ENCODE results near the gene TFDP2. TPM values are rescaled to one million over a fixed set of nuclear protein-coding genes. Genes with fewer than 3 reads are reported as not detected.

The TFDP2 gene
- total and polyA plus RNA-seq, 10 of the 15 experiments (the other 5 are each of a cell fraction or from before 2014, with no cell fraction given): 28.3 to 100 (median 49.7) TPM

- no peak for FAIRE-seq
- no peaks in the 10 kb centered on the region for H3K79me2 ChIP-seq (ENCODE audit: control insufficient read depth, insufficient read depth, low read length)
- CTCF ChIA-PET: no interaction called here
- no peak for DNase-seq (ENCODE audit: low read depth, low spot score)
- no peak for ATAC-seq
- no peaks in the 10 kb centered on the region for H3K4me1 ChIP-seq (ENCODE audit: control insufficient read depth, insufficient read depth, low read length)
- H2AFZ ChIP-seq (ENCODE audit: control insufficient read depth, low read depth, low read length): no peak overlapping the region
- RAD21 ChIA-PET (ENCODE audit: unreplicated experiment): no interaction called here
- no peak overlapping the region for H3K9ac ChIP-seq (ENCODE audit: control insufficient read depth, insufficient read depth, low read length)
- no peaks in the 10 kb centered on the region for H3K27me3 ChIP-seq (replicated peaks in 1 of 2; ENCODE audit: control insufficient read depth in 2 of 2, insufficient read depth in 2 of 2, low read length in 1 of 2)
- BruUV-seq (replicated peaks): no TSS peak
- POLR2A ChIA-PET: no interaction called here
- in situ Hi-C loops (cut with MboI) (no loop called here), intact Hi-C loops (cut with micrococcal nuclease; ENCODE audit: unreplicated experiment) (no loop called here)
- no peak overlapping the region for H3K4me3 ChIP-seq
- H4K20me1 ChIP-seq (ENCODE audit: control insufficient read depth, insufficient read depth): no peaks in the 10 kb centered on the region
- TF ChIP-seq PAX8 (IDR thresholded peaks at IDR 0.05) (no peak), EED (IDR thresholded peaks at IDR 0.05; ENCODE audit: low read depth) (no peak), POLR2AphosphoS2 (IDR thresholded peaks at IDR 0.05; ENCODE audit: low read depth, low read length) (no peak), TBL1XR1 (IDR thresholded peaks at IDR 0.05; ENCODE audit: low read depth, low read length) (no peak), SMAD1 (IDR thresholded peaks at IDR 0.05; ENCODE audit: low read depth, partially characterized antibody) (no peak), ATF2 (IDR thresholded peaks at IDR 0.05; ENCODE audit: low read length) (no peak), WRNIP1 (IDR thresholded peaks at IDR 0.05; ENCODE audit: borderline replicate concordance, low read depth, low read length) (no peak), E2F8 (IDR thresholded peaks at IDR 0.05; ENCODE audit: low read depth, partially characterized antibody) (no peak), MLLT1 (IDR thresholded peaks at IDR 0.05) (no peak), CHD1 (IDR thresholded peaks at IDR 0.05; ENCODE audit: low read depth, low read length) (no peak), KDM1A (IDR thresholded peaks at IDR 0.05; ENCODE audit: borderline replicate concordance) (no peak), ZNF24 (IDR thresholded peaks at IDR 0.05) (no peak)
- H3K27ac ChIP-seq (ENCODE audit: control insufficient read depth, insufficient read depth): no peak overlapping the region
- no peaks in the 10 kb centered on the region for H3K9me3 ChIP-seq (replicated peaks; ENCODE audit: control insufficient read depth, insufficient read depth, low read length)
- WGBS (ENCODE audit: insufficient coverage, insufficient replicate concordance, low lambda C conversion rate, missing lambda C conversion rate): 50% methylated on average over 4 of the region's 4 CpGs
- H3K36me3 ChIP-seq (ENCODE audit: control insufficient read depth in 2 of 2, insufficient read depth in 2 of 2, low read length in 1 of 2): peaks cover 1 to 23% of the 10 kb centered on the region in 2 experiments
- SMC1A ChIA-PET (ENCODE audit: uncharacterized antibody, unreplicated experiment): interaction anchor here (0.7 kb wide), 1 partner anchor 17 kb away, joined by 3 read pairs; no protein-coding TSS in a partner anchor
- no peak overlapping the region for H3K4me2 ChIP-seq (ENCODE audit: control insufficient read depth, insufficient read depth)
Observed at GRCh38 chr3:141920701-141921100, 228.6 kb downstream of the TFDP2 start.
